Stimulated activated CD8-positive, alpha-beta memory T cell treated with anti-CD3 and anti-CD28 coated beads, Interleukin-7, amount 100 ng/mL, for 4 hours (primary cell): ENCODE results near the gene GMPR.

ENCODE experiments used
- DNase-seq, 2 donors: peaks; one replicate each; pipeline ENCODE4 v3.0.0-alpha.2; 2020; ENCODE audit warnings: low read depth in 2 of 2

The GMPR gene

GRCh38 chr6:16272201-16272600, 33.8 kb downstream of the GMPR start:
- DNase-seq = no peak

GRCh38 chr6:16273256-16273655, 34.9 kb downstream of the GMPR start:
- no peak for DNase-seq

GRCh38 chr6:16274483-16274882, 36.1 kb downstream of the GMPR start:
- DNase-seq = no peak

- DNase-seq = no peak
Measured at GRCh38 chr6:16274885-16275589, 36.6 kb downstream of the GMPR start.

GRCh38 chr6:16277101-16277981, 39.0 kb downstream of the GMPR start:
- no peak for DNase-seq

GRCh38 chr6:16278048-16278724, 39.8 kb downstream of the GMPR start:
- no peak for DNase-seq

GRCh38 chr6:16278750-16279149, 40.4 kb downstream of the GMPR start:
- no peak for DNase-seq

GRCh38 chr6:16279243-16279642, 40.9 kb downstream of the GMPR start:
- no peak for DNase-seq

GRCh38 chr6:16282370-16282769, 44.0 kb downstream of the GMPR start:
- no peak for DNase-seq

GRCh38 chr6:16284472-16284871, 46.1 kb downstream of the GMPR start:
- DNase-seq = no peak

- no peak for DNase-seq
Measured at GRCh38 chr6:16285467-16286150, 47.2 kb downstream of the GMPR start.

- DNase-seq = no peak
Measured at GRCh38 chr6:16286151-16286522, 47.8 kb downstream of the GMPR start.

- no peak for DNase-seq
Measured at GRCh38 chr6:16288163-16288562, 49.8 kb downstream of the GMPR start.

GRCh38 chr6:16291739-16292138, 53.4 kb downstream of the GMPR start:
- DNase-seq = no peak

- DNase-seq = no peak
Measured at GRCh38 chr6:16292432-16292831, 54.0 kb downstream of the GMPR start.

- DNase-seq = no peak
Measured at GRCh38 chr6:16292942-16293341, 54.6 kb downstream of the GMPR start.

- DNase-seq = no peak
Measured at GRCh38 chr6:16294371-16294770, 56.0 kb downstream of the GMPR start.

- DNase-seq = no peak
Measured at GRCh38 chr6:16295060-16295459, 56.7 kb downstream of the GMPR start.

GRCh38 chr6:16295471-16295870, 57.1 kb downstream of the GMPR start:
- DNase-seq = no peak

- DNase-seq = no peak
Measured at GRCh38 chr6:16296061-16296670, 57.8 kb downstream of the GMPR start.

GRCh38 chr6:16299861-16300260, 61.5 kb downstream of the GMPR start:
- no peak for DNase-seq

GRCh38 chr6:16301511-16301910, 63.1 kb downstream of the GMPR start:
- DNase-seq = no peak
